ENCODE results near the gene DTNBP1. TPM values are rescaled to one million over a fixed set of nuclear protein-coding genes. Genes with fewer than 3 reads are reported as not detected.

Gene DTNBP1
- polyA plus RNA-seq, 10 donors: 12.2 to 21.5 (median 17.7) TPM

DNA sequence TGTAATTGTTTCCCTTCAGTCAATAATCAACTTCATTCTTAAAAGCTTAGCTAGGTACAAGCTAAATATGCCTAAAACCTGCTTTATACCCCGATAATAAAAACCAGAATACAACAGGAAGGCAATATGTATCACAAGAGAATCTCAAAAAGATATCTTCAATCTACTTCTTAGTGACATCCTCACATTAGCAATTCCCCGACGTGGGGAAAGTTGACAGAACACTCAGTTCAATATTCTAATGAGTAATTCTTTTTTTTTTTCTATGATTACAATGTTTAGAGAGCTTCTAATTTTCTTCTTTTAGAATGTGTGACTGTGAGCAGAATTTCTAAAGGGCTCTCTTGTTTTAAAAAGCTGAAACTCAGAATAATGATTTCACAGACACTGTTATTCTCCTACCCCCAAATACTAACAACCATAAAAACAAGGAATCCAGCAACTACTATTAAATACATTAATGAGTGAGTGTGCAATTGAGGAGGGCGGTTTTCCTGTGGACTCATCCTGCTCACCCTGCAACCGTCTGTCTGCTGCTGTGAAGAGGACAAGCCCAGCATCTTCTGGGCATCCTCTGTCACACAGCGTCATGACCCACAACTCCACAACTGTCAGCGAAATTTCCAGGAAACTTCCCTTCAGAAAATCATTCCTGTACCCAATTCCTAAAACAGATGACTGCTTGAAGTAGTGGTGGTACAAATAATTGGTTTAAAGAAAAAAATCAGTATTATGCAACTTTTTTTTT, 68.1 kb downstream of the DTNBP1 start:
- no peak for DNase-seq

DNA sequence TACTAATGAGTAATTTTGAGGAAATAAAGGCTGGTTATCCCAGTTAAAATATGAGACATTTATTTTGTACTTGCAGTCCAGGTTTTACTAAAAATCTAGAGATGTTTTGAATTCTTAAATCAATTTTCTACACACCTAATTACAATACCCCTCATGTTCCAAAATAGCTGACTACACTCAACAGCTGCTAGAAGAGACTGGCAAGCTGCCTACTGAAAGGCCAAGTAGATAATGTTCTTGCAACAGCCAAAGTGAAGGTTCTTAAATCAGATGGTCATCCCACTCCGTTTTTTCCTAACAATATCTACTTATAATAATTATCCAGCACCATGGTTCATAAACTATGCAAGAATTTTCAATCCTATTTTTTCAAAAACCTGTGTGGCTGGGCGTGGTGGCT, 69.0 kb downstream of the DTNBP1 start:
- DNase-seq: peak; percentile 38 to 56 (median 55)

DNA sequence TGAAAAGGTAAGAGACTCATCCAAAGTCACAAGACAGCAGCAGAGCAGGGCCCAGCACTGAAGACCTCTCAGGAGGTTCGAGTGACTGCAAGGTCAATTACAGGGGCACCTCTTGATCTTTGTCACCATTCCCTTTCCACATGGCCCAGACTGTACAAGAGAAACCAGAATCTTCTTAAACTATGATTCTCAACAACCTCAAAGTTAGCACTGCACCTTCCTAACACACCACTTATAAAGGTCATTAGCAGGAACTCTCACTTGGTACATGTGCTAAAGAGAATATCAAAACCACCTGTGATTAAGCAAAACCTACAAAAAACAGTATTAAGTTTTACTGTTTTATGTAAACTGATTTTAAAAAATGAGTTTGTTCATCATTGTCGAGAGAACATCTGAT, 70.2 kb downstream of the DTNBP1 start:
- DNase-seq: no peak

DNA sequence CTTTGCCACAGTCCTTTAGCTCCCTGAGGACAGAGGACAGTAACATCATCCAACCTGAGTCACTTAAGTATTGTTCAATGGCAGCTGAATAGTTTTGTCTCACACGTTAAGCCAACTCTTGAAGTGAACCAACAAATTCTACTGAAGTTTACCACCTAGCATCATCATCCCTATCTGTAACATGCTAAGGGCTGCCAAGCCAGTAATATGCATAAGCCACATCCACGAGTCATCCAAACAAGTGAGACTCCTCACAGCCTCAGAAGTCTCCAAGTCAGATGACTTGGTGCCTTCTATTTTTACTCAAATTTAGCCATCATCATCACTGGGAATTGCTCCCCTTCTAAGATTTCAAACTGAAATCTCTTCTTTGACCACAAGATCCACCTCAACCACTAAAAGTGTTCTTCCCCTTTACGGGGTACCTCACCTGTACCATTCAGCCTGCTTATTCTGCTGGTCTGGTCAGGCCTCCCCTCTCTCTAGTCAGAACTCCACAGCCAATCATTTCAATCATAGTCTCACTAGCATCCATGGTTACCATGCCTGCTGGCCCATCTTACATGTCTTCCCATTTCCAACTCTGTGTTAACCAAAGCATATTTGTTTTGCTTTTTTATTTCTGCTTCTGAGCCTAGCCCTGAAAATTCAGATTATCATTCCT, 73.7 kb downstream of the DTNBP1 start:
- DNase-seq: peak in 1 of 3 donors; percentile 47

DNA sequence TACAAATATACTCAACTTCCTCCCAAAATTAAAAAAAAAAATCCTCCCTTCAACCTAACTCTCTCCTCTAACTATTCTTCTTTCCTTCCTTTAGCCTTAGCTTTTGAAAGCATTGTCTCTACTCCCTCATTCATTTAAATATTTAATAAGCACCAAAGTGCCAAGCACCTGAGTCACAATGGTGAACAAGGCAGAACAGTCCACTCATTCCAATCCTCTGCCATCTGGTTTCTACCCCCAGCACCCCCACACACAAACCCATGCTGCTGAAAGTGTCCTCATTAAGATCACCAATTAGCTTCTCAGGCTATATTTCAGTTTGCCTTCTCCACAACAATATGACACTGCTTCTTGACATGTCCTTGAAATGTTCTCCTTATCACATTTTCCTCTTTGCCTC, 76.3 kb downstream of the DTNBP1 start:
- no peak for DNase-seq

DNA sequence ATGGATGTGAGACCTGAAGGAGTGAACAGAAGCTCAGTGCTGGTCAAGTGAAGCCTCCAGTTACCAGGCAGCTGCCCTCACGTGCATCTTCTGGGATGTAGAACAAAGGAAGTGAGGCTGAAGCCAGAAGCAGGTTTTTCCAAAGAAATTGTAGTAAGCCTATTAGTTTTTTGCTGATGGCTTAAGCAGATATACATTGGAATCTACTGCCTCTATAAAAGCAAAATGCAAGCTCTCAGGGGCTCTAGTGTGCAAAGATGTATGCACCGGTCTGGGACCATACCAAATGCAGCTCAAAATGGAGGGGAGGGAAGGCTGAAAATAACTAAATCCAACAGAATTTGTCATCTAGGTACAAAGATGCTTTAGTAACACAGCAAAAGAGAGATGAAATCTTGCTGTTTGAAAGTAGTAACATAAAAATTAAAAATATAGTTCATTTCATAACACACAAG, 77.0 kb downstream of the DTNBP1 start:
- peak in 2 of 3 donors; percentile 31 to 48 for DNase-seq

DNA sequence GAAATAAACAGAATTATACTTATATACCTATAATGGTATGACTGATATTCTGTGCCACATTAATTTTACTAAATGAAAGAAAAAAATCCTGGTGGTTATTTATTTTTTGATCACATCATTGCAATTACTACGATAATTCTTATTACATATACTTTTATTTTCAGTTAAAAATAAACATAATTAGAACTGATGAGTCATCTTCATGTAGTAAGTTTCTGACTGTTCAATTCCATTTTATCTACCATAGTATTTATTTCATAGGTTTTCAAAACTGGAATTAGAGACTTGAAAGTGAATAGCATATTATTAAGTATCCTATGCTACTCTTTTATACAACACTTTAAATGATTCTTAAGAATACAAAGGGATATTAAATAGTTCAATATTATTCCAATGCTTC, 80.3 kb downstream of the DTNBP1 start:
- no peak for DNase-seq

DNA sequence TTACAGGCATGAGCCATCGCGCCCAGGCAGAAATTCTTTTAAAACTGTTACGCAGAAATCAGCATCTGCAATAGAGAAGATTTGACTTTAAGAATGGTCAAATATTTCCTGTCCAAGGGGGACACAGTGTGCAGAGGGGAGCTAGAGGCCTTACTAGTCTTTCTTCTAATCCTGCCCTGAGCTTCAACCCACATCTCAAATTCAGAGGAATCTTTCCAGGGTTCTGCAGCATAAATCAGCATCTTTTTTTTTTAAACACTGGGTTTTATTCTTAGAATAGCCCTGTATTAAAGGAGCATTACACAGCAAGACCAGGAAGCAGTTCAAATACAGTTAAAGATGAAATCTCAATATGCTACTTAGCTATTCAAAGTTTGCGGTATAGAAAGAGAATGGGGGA, 81.1 kb downstream of the DTNBP1 start:
- no peak for DNase-seq

DNA sequence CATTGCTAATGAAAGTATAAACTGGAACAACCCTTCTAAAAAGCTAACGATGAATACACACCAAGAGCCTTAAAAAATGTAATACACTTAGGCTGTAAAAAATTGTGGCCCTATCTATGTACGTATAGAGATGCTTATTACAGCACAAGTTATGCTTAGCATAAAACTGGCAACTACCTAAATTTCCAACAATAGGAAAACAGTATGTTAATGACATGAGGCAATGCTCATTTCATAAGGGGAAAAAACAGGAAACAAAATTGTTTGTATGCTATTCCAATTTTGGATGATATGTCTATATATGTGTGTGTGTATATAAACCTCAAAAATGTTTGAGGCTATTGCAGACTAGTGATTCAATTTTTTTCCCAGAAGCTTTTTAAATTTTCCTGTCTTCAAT, 82.5 kb downstream of the DTNBP1 start:
- no peak for DNase-seq

DNA sequence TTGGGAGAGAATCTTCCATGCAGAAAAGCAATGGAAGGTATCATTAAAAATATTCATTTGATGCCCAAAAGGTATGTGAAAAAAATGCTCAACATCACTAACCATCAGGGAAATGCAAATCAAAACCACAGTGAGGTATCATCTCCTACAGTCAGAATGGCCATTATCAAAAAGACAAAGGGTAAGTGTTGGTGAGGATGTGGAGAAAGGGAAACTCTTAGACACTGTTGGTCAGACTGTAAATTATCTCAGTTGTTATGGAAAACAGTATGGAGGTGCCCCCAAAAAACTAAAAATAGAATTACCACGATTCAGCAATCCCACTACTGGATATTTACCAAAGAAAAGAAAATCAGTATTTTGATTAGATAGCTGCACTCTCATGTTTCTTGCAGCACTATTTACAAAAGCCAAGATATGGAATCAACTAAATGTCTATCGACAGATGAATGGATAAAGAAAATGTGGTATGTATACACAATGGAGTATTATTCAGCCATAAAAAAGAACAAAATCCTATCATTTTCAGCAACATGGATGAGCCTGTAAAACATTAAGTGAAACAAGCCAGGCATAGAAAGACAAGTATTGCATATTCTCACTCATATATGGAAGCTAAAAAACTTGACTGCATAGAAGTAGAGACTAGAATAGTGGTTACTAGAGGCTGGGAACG, 84.0 kb downstream of the DTNBP1 start:
- no peak for DNase-seq

DNA sequence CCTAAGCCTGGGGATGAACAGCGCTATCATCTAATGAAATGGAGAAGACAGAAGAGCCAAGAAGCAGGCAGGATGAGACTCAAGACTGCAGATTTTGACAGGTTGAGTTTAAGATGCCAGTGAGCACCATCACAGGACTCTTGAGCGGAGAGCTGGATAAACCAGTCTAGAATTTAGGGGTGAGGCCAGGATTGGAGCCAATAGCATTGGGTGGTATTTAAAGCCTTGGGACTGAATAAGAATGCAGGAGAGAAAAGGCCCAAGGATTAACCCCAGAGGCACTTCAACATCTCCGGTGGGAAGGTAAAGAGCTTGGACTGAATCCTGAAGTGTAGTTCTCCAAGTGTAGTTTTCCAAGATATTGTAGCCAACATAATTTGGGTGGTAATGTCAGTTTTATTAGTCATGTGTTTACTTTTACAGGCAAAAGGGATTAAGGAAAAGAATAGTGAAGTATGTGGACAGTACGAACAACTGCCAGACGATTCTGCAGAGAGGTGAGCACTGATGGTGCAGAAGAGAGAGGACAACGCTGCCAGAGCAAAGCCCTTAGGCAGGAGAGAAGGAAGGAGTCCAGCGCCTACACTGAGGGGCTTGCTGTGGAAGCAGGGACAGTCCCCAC, 85.2 kb downstream of the DTNBP1 start:
- DNase-seq: peak in 1 of 3 donors; percentile 29

DNA sequence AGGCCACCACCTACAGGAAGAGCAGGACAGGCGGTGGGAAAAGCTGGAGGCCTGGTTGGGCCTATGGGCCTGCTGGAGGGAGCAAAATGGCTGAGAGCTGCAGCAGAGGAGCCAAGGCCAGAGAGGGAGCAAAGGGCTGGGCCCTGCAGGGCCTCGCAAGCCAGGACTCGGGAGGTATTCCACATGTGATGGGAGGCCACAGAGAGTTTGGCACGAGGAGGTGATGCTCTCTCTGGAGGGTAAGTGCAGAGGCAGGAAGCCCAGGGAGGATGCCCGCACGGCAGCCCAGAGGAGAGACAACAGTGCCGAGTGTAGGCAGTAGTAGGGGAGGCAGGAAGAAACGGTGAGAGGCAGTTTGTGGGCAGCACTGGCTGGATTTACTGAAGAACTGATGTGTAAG, 85.7 kb downstream of the DTNBP1 start:
- no peak for DNase-seq

DNA sequence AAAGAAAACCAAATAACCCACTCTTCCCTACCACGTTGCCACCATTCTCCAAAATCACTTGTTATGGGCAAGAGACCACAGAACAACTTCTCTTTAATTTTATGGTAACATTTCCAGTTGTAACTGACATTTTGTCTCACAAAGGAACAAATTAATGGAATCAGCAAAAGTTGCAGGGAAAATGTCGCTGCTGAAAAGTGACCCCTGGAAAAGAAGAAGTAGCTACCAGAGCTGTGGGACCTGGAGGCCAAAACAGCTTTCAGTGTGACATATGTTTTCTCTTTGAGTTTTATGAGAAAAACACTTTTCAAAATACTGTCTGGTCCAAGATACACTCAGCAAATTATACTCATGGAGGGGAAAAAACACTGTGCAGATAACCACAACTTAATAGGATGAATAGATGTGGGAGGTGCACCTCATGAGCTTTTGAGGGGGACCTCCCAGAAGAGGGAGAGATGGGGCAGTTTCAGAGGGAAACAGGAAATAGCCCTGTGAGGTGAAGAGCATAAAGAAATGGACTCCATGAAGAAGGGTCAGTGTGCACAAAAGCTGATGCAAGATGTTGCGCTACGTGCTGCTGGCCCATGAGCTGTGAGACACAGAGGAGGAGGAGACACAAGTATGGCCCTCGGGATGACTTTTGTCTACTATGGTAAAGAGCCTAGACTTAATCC, 87.3 kb downstream of the DTNBP1 start:
- peak in 1 of 3 donors; percentile 34 for DNase-seq

DNA sequence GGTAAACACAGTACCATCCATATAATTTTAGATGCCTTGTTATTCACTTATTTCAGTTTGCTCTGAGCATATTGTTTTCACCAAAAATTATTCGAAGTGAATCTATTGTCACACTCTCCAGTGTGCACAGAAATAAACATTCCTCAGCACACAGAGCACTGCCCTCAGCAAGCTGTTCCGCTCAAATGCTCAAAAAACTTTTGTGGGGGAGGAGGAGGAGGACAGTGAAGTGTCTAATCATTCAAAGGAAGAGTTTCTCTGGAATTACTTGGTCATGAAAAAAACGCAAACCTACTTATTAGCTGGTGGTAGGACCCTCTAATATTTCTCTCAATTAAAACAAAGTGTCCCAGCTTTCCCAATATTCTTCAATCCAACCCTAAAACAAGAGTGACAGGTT, 88.3 kb downstream of the DTNBP1 start:
- no peak for DNase-seq

DNA sequence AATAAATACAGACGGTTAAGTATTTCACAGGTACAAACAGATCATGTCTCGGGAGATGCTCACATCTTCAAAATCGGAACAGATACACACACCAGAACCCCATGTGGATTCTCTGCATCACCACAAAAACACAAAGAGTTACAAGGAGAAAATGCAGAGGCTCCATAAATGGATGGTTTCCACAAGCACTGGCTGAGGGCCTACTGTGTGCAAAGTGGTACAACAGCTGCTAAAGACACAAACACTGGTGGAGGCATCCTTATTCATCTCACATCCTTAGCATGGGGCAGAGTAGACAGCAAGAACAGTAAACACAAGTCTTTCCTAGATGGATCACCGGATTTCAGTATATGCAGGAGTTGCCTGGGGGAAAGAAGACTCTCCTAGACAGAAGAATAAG, 88.8 kb downstream of the DTNBP1 start:
- no peak for DNase-seq

DNA sequence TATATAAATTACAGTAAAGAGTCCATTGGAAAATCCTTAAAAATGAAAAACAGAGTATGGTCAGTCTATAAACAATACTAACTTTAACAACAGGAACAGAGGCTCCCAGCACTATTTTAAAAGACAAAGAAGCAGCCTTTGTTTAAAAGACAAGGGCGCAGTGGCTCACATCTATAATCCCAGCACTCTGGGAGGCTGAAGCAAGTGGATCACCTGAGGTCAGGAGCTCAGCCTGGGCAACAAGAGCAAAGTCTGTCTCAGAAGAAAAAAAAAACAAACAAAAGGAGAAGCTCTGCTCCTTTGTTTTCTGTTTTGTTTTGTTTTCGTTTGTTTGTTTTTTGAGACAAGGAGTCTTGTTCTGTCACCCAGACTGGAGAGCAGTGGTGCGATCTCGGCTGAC, 89.4 kb downstream of the DTNBP1 start:
- no peak for DNase-seq

DNA sequence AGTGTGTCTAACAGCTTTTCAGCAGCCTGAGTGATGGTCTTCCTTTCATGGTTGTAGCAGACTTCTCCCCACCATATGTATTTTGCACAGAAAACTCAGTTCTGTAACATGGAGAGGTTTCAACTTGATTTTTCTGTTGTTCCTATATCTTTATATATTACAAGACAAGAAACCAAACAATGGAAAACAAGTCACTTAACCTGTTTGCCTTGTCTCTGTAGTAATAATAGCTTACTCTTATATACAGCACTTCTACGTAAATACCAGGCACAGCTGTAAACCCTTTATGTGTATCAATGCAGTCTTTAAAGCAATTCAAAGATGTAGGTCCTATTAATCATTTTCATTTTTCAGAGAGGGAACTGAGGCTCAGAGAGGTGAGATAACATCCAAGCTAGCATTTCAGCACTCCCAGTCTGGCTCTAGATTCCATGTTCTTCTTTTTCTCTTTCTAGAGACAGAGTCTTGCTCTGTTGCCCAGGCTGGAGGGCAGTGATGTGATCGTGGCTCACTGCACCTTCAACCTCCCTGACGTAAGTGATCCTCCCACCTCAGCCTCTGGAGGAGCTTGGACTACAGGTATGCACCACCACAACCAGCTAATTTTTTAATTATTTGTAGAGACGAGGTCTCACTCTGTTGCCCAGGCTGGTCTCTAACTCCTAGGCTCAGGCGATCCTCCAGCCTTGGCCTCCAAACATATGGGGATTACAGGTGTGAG, 90.4 kb downstream of the DTNBP1 start:
- DNase-seq: no peak

DNA sequence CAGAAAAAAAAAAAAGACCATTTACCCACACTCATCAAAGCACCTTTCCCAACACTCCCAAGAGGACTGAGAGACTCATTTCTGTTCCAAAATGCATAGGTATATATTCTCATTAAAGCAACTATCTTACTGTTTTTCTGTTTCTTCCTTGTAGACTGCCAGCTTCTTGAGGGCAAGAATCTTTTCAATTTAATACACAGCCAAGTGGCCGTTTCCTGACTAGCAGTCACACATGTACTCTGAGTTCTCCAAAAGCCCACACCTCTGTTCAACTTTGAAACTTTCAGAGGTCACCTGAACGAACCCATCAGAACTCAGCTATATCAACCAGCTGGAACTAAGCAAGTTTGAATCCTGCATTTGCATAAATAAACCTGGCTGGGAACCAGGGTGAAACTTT, 92.7 kb downstream of the DTNBP1 start:
- no peak for DNase-seq

DNA sequence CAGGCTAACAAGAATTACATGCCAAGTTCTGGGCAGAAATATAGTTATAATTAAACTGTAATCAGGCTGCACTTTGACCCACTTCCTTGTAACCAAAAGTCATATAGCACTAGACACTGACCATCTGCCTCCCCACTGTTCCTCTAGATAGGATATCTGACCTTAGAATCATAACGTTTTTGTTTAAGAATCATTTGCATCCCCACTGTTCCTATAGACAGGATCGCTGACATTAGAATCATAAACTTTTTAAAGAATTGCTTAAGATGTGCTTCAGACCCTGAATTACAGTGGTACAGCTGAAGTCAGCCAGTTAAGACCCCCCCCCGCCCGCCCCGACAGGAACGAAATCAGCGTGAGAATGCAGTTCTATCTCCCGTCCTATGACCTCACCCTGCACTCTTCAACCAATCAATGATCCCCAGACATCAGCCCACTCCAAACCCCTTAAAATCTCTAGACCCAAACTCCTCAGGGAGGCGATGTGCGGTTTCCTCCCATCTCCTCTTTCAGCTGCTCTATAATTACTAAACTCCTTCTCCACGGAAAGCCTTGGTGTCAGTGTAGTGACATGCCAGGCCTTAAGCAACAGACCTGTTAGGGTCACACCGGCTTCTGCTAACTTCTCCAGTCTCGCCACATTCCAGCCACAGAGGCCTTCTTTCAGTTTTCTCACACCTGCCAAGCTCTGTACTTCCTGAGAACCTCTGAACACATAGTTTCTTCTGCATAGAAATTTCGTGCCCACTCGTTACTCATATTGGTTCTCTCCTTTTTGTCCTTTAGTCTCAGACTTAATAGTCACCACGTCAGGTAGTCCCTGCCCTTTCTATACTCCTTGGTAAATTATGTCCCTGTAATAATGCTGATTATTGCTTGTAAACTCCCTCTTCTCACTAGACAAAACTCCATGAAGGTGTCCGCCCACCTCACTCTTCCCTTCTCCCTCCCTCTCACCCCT, 93.5 kb downstream of the DTNBP1 start:
- no peak for DNase-seq

DNA sequence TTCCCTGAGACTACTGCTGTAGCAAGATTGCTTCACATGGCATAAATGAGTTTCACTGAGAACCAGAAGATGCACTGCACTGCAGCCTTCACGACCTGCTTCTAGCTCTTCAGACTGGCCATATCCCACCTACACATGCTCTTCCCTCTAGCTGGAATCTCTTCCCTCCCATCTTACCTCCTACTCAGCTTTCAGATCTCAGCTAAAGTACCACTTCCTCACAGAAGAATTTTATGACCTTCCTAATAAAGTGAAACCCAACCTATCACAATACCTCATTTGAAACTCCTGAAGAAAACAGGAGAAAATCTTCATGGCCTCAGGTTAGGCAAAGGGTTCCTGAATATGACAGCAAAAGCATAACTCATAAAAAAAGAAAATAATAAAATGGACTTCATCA, 99.9 kb downstream of the DTNBP1 start:
- DNase-seq: no peak

Measured in muscle of back (tissue), 11 donors.